Uterus (tissue), 4 donors: ENCODE results near the gene KLF13. TPM values are rescaled to one million over a fixed set of nuclear protein-coding genes. Genes with fewer than 3 reads are reported as not detected.
A peak's percentile ranks its signal among the peaks of the same experiment; 100 is the strongest.

Experiments used
- DNase-seq, 2 donors: peaks; one replicate each; pipeline ENCODE4 v3.0.0-alpha.2; 2019 to 2020
- H3K27ac ChIP-seq, 2 donors: fragments of 200-600 bp; sonication (generic); 1 replicate in 1 of 2; 2 replicates in 1 of 2; pipeline ENCODE4 v1.5.1; 2016 to 2018
- H3K27me3 ChIP-seq, 2 donors: fragments of 200-600 bp; sonication (generic); one replicate each; pipeline ENCODE4 v1.5.1; 2018 to 2019; ENCODE audit warnings: control low read depth in 1 of 2
- H3K36me3 ChIP-seq, 2 donors: fragments of 200-600 bp; sonication (generic); one replicate each; pipeline ENCODE4 v1.5.1; 2019; ENCODE audit warnings: control low read depth in 1 of 2
- H3K4me1 ChIP-seq, 2 donors: fragments of 200-600 bp; sonication (generic); one replicate each; pipeline ENCODE4 v1.5.1; 2018 to 2019; ENCODE audit warnings: control low read depth in 1 of 2
- H3K4me3 ChIP-seq, 2 donors: fragments of 200-600 bp; sonication (generic); 1 replicate in 1 of 2; 2 replicates in 1 of 2; pipeline ENCODE4 v1.5.1; 2018 to 2019; ENCODE audit warnings: mild to moderate bottlenecking in 1 of 2
- H3K9me3 ChIP-seq, 2 donors: fragments of 200-600 bp; sonication (generic); one replicate each; pipeline ENCODE4 v1.5.1; 2019; ENCODE audit warnings: control low read depth in 1 of 2
- POLR2A ChIP-seq, 2 donors: fragments of 450-650 bp; IDR thresholded peaks; one replicate each; pipeline ENCODE4 v1.6.1; 2016; ENCODE audit warnings: antibody characterized with exemption in 2 of 2, mild to moderate bottlenecking in 1 of 2, moderate library complexity in 1 of 2
- intact Hi-C: fragments of 100-400 bp; cut with DNase I; formaldehyde crosslinking; loops from one replicate; pipeline ENCODE4 v1.15.1; 2023; ENCODE audit warnings: low total_unique reads
- total RNA-seq, 4 donors: library from RNA; depleted of rRNA in 3 of 4; stranded (reverse); fragments of >200 nt in 3 of 4; gene quantifications; one replicate each; pipeline versions ENCODE4 v1.1.0 to v1.2.4, GENCODE V29; 2014 to 2023
- TF ChIP-seq, protein P1 (sequence below), 4 experiments: fragments of 200-600 bp in 2 of 4; fragments of 450-650 bp in 2 of 4; sonication (generic) in 2 of 4; IDR thresholded peaks; one replicate each; pipeline ENCODE4 v1.5.1; 2016 to 2019; ENCODE audit warnings: antibody characterized with exemption in 4 of 4, mild to moderate bottlenecking in 2 of 4, moderate library complexity in 1 of 4
- donor health status: DM: yes; HTN: yes; CAD: no.

KLF13 gene
- total RNA-seq, 4 donors from 2014 or later, result 20.2 to 58.8 (median 25.7) TPM

DNA sequence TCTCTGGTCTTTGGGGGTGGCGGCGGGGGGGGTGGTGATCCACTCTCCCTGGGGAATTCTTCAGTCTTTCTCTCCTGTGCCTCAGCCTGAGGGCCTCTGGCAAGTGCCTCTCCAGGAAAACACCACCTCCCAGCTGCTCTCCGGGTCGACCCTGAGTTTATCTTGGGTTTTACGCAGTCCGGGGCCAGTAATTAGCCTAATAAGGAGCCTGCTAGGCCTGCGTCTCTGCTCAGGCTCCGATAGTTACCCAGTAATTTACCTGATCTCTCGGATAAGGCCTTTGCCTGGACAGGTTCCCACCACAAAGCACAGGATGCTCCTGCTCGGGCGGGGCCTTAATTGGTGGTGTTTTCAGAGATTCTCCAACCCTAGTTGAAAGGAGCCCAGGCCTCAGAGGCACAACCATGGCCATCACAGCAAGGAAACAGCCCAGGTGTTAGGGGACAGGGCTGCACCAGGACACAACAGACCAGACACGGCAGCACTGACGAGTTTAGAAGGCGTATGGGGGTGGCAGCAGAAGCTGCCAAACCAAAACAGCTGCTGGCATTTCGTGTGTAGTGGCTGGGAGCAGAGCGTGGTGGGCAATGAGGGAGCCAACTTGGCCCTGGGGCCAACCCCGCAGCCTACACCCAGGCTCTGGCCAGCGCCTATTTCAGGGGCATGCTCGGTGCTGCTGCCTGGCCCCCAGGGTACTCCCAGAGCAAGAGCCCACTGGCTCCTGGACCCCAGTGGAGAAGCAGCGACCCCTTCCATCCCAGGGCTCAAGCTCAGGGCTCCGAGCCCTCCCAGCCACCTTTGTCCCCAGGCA lies 71.4 kb downstream of the KLF13 start:
- H3K36me3 ChIP-seq, result no peaks in the 10 kb centered on the region
- H3K27ac ChIP-seq, result peak overlapping the region; percentile 79 to 85
- H3K9me3 ChIP-seq, result no peaks in the 10 kb centered on the region
- TF ChIP-seq, protein P1, sequence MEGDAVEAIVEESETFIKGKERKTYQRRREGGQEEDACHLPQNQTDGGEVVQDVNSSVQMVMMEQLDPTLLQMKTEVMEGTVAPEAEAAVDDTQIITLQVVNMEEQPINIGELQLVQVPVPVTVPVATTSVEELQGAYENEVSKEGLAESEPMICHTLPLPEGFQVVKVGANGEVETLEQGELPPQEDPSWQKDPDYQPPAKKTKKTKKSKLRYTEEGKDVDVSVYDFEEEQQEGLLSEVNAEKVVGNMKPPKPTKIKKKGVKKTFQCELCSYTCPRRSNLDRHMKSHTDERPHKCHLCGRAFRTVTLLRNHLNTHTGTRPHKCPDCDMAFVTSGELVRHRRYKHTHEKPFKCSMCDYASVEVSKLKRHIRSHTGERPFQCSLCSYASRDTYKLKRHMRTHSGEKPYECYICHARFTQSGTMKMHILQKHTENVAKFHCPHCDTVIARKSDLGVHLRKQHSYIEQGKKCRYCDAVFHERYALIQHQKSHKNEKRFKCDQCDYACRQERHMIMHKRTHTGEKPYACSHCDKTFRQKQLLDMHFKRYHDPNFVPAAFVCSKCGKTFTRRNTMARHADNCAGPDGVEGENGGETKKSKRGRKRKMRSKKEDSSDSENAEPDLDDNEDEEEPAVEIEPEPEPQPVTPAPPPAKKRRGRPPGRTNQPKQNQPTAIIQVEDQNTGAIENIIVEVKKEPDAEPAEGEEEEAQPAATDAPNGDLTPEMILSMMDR (IDR thresholded peaks at IDR 0.05), result no peak
- no peak for TF ChIP-seq POLR2A (IDR thresholded peaks at IDR 0.05)
- DNase-seq, result no peak
- no peak overlapping the region for H3K4me3 ChIP-seq
- peaks cover 0 to 6% of the 10 kb centered on the region in 2 donors for H3K4me1 ChIP-seq
- intact Hi-C loops, result no loop called here
- H3K27me3 ChIP-seq, result no peaks in the 10 kb centered on the region

DNA sequence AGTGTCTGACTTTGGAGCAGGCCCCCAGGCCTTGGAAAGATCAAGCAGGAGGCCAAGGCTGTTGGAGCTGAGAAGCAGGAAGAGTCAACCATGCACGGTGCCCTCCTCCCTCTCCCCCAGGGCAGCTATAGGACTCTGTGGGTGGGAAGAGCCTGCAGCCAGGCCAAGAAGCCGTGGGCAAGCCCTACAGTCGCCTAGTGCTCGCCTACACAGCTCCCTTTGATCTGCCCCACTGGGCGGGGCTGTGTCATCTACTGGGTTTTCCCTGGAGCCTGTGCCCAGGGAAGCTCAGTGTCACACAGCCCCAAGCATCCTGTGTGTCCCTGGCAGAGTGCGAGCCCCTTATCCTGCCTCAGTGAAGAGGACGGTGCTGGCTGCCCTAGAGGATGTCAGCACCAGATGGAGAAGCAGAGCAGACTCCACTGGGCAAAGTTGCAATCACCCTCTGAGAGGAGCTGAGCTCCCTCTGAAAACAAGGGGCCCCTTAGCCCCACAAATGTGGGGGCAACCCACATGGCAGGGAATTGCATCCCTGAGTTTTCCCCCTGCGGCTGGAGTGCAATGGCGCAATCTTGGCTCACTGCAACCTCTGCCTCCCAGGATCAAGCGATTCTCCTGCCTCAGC lies 72.2 kb downstream of the KLF13 start:
- H3K9me3 ChIP-seq, result no peaks in the 10 kb centered on the region
- H3K27ac ChIP-seq, result peak overlapping the region; percentile 79 to 85
- H3K27me3 ChIP-seq, result no peaks in the 10 kb centered on the region
- H3K4me1 ChIP-seq, result peaks cover 0 to 6% of the 10 kb centered on the region in 2 donors
- TF ChIP-seq POLR2A (IDR thresholded peaks at IDR 0.05), result no peak
- TF ChIP-seq, protein P1 (IDR thresholded peaks at IDR 0.05), result no peak
- no peak for DNase-seq
- no peaks in the 10 kb centered on the region for H3K36me3 ChIP-seq
- intact Hi-C loops, result no loop called here
- no peak overlapping the region for H3K4me3 ChIP-seq

DNA sequence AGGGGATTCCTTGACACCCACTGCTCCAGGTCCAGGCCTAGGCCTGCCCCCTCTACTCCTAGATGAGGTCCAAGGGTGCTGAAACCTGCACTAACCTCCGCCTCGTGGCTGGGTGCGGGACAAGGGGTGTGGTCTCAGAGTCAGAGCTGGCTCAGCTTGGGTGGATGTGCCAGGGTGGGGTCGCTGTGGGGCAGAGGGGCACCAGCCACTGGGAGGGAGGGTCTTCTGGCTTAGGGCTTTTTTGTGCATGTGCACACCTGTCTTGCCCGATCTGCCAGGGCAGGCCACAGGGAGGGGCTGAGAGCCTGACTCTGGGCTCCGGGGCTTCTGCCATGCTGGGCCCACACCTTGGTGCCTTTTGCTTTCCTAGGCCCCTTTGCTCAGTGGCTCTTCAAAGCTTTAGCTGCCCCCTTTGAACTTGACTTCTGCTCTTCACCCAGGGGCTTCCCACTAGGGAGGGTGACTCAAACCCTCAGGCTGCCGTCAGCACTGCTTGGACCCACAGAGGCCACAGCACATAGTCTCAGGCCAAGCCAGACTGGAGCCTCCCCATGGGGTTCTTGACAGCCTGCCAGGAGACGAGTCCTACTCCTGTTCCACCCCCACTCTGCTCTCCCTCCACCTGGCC lies 73.0 kb downstream of the KLF13 start:
- Histone ChIP-seq H3K4me1 (peaks cover 0 to 6% of the 10 kb centered on the region in 2 donors), H3K9me3 (no peaks in the 10 kb centered on the region), H3K27ac (no peak overlapping the region), H3K27me3 (no peaks in the 10 kb centered on the region), H3K36me3 (no peaks in the 10 kb centered on the region), H3K4me3 (no peak overlapping the region)
- TF ChIP-seq, protein P1 (IDR thresholded peaks at IDR 0.05), result no peak
- TF ChIP-seq POLR2A (IDR thresholded peaks at IDR 0.05), result no peak
- intact Hi-C loops, result no loop called here
- DNase-seq, result no peak

DNA sequence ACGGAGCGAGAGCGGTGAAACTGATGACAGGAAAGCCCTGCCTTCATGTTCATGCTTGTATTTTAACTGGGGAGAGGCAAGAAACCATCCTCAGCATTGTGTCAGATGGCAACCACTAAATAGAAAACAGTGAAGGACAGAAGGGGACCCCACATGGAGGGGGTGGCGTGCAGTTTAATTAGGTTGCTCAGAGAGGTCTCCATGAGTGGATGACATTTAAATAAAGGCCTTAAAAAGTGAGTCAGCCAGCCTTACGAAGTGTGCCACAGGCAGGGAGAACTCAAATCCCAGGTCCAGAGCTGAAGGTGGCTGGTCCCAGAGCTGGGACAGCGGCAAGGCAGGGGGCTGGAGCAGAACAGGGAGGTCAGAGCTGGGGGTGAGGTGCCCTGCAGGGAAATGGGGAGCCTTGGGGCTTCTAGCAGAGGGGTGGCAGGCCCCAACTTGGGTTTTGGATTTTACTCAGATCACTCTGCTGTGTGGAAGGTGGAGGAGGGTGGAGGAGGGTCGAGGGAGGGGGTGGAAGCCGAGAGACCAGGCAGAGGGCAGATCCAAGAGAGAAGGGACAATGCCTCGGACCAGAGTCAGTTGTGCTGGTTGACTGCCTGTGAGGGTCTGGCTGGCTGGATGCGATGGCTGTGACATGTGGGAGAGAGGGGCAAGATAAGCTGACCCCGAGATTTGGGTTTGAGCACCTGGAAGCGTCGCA lies 73.7 kb downstream of the KLF13 start:
- intact Hi-C loops, result no loop called here
- Histone ChIP-seq H3K4me1 (peaks cover 0 to 6% of the 10 kb centered on the region in 2 donors), H3K4me3 (no peak overlapping the region), H3K36me3 (no peaks in the 10 kb centered on the region), H3K27ac (no peak overlapping the region), H3K27me3 (no peaks in the 10 kb centered on the region), H3K9me3 (no peaks in the 10 kb centered on the region)
- DNase-seq, result no peak
- TF ChIP-seq POLR2A (IDR thresholded peaks at IDR 0.05), result no peak
- TF ChIP-seq, protein P1 (IDR thresholded peaks at IDR 0.05), result no peak
